Measurements from ENCODE around the gene CRYBB2.
"Not testable (repeated sequence)": the region's sequence is repeated elsewhere in the genome, so short reads cannot be mapped to it uniquely, and the experiment has no call there.

Gene CRYBB2

DNA sequence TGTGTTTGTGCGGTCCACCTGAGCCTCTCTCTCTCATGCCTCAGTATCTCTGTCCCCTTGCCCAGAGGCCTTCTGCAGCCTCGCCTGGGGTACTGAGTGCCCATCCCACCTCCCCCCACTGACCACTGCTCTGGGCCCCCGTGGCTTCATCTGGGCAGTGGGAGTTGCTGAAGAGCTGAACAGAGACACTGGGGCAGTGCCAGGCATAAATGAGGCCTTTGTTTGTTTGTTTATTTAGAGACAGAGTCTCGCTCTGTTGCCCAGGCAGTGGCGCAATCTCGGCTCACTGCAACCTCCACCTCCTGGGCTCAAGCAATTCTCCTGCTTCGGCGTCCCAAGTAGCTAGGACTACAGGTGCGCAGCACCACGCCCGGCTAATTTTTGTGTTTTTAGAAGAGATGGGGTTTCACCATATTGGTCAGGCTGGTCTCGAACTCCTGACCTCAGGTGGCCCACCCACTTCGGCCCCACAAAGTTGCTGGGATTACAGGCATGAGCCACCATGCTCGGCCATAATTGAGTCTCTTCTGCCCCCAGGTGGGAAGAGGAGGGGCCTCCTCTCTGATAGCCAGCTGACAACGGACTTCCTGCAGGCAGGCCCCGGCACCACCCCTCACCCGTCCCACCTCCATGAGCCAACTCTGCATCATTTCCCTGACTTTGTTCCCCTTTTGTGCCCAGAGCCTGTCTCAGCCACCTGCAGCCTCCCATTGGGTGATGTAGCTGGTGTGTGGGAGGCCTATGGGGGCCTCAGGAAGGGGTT, 10.5 kb upstream of the CRYBB2 start:
- no peaks in the 10 kb centered on the region for H3K36me3 ChIP-seq (ENCODE audit: control insufficient read depth, insufficient read depth, low read length)
- no peak overlapping the region for H3K4me3 ChIP-seq (ENCODE audit: extremely low read depth, insufficient read depth, low read length, poor library complexity, severe bottlenecking)
- H3K9me3 ChIP-seq (ENCODE audit: control insufficient read depth, low read length): peaks cover 5% of the 10 kb centered on the region
- no peak overlapping the region for H3K27ac ChIP-seq (ENCODE audit: low read depth, low read length, severe bottlenecking)
- H3K4me1 ChIP-seq (ENCODE audit: control insufficient read depth, insufficient read depth, low read length, poor library complexity, severe bottlenecking): no peaks in the 10 kb centered on the region
- 84 to 96% methylated on average over 8 to 11 of the region's 17 CpGs for WGBS, 2 experiments (ENCODE audit: insufficient coverage in 2 of 2)

DNA sequence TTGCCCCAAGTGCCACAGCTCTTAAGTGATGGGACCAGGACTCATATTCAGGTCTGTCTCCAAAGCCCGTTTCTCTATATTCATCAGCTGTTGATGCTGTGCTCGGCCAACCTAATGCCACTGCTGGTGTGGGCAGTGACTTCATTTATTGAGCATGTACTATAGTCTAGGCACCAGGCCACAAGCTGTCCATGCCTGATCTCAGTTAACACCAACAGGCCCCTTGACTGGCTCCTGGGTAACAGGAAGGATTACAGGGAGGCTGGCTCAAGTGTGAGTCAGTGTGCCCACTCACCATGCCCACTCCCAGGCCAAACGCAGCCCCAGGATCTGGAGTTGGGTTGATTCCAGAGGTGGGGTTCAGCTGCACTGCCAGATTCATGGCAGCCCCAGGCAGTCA, 8.6 kb upstream of the CRYBB2 start:
- Histone ChIP-seq H3K9me3 (ENCODE audit: control insufficient read depth, low read length) (peaks cover 5% of the 10 kb centered on the region), H3K27ac (ENCODE audit: low read depth, low read length, severe bottlenecking) (no peak overlapping the region), H3K4me1 (ENCODE audit: control insufficient read depth, insufficient read depth, low read length, poor library complexity, severe bottlenecking) (no peaks in the 10 kb centered on the region), H3K4me3 (ENCODE audit: extremely low read depth, insufficient read depth, low read length, poor library complexity, severe bottlenecking) (no peak overlapping the region), H3K36me3 (ENCODE audit: control insufficient read depth, insufficient read depth, low read length) (no peaks in the 10 kb centered on the region)
- WGBS, 2 experiments (ENCODE audit: insufficient coverage in 2 of 2): 93 to 100% methylated on average over 1 to 3 of the region's 3 CpGs

DNA sequence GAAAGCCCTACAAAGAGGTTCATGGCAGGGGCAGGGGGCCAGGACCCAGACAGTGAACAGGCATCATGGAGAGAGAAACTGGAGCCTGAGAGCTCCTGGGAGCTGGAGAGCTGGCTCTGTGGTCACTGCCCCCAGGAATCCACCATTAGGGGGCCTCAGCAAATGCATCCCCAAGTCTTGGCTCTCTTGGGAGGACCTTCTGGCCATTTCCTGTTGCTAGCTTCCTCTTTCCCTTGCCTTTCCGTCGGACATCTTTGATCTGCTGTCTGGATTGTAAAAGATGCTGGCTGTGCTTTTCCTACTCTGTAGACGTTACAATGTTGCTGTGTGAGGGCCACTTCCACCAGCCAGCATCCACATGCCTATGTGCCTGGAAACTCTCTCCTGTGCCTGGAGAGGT, 7.1 kb upstream of the CRYBB2 start:
- WGBS, 2 experiments (ENCODE audit: insufficient coverage in 2 of 2): no CpG with 5 or more reads among the region's 3 CpGs
- Histone ChIP-seq H3K4me1 (ENCODE audit: control insufficient read depth, insufficient read depth, low read length, poor library complexity, severe bottlenecking) (no peaks in the 10 kb centered on the region), H3K36me3 (ENCODE audit: control insufficient read depth, insufficient read depth, low read length) (no peaks in the 10 kb centered on the region), H3K27ac (ENCODE audit: low read depth, low read length, severe bottlenecking) (no peak overlapping the region), H3K9me3 (ENCODE audit: control insufficient read depth, low read length) (peaks cover 5% of the 10 kb centered on the region), H3K4me3 (ENCODE audit: extremely low read depth, insufficient read depth, low read length, poor library complexity, severe bottlenecking) (no peak overlapping the region)

DNA sequence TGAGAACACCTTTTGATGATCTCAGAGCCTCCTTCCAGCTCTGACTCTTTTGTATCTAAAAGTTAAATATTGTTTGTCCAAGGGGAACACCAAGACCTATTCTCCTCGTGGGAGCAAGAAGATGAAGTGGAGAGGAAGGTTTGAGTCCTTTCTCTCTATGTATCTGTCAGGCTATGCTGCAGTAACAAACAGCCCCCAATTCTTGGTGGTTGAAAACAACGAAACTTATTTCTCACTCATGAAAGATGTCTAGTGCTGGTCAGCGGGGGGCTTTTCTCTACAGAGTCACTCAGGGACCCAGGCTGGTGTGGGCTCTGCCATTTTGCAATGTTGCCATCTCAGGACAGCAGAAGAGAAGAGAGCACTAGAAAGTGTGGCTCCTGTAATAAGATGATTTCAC, 6.2 kb upstream of the CRYBB2 start:
- Histone ChIP-seq H3K9me3 (ENCODE audit: control insufficient read depth, low read length) (peaks cover 5% of the 10 kb centered on the region), H3K27ac (ENCODE audit: low read depth, low read length, severe bottlenecking) (no peak overlapping the region), H3K4me3 (ENCODE audit: extremely low read depth, insufficient read depth, low read length, poor library complexity, severe bottlenecking) (no peak overlapping the region), H3K36me3 (ENCODE audit: control insufficient read depth, insufficient read depth, low read length) (no peaks in the 10 kb centered on the region), H3K4me1 (ENCODE audit: control insufficient read depth, insufficient read depth, low read length, poor library complexity, severe bottlenecking) (no peaks in the 10 kb centered on the region)
- whole genome bisulfite sequencing, 2 experiments (ENCODE audit: insufficient coverage in 2 of 2): 61 to 71% methylated on average over 1 to 2 of the region's 3 CpGs

DNA sequence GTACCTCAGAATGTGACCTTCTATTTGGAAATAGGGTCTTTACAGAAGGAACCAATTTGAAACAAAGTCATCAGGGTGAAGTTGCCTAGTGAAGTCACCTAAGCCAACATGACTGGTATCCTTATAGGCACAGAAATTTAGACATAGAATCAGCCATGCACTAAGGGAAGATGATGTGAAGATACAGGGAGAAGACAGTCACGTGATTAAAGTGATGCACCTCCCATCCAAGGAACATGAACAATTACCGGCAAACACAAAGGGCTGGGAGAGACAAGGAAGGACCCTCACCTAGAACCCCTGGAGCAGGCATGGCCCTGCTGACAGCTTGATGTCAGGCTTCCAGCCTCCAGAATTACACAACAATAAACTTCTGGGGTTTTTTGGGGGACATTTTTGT, 3.2 kb upstream of the CRYBB2 start:
- Histone ChIP-seq H3K4me3 (ENCODE audit: extremely low read depth, insufficient read depth, low read length, poor library complexity, severe bottlenecking) (no peak overlapping the region), H3K9me3 (ENCODE audit: control insufficient read depth, low read length) (peaks cover 5% of the 10 kb centered on the region), H3K36me3 (ENCODE audit: control insufficient read depth, insufficient read depth, low read length) (no peaks in the 10 kb centered on the region), H3K4me1 (ENCODE audit: control insufficient read depth, insufficient read depth, low read length, poor library complexity, severe bottlenecking) (no peaks in the 10 kb centered on the region), H3K27ac (ENCODE audit: low read depth, low read length, severe bottlenecking) (no peak overlapping the region)
- no CpG with 5 or more reads among the region's 2 CpGs for WGBS, 2 experiments (ENCODE audit: insufficient coverage in 2 of 2)

DNA sequence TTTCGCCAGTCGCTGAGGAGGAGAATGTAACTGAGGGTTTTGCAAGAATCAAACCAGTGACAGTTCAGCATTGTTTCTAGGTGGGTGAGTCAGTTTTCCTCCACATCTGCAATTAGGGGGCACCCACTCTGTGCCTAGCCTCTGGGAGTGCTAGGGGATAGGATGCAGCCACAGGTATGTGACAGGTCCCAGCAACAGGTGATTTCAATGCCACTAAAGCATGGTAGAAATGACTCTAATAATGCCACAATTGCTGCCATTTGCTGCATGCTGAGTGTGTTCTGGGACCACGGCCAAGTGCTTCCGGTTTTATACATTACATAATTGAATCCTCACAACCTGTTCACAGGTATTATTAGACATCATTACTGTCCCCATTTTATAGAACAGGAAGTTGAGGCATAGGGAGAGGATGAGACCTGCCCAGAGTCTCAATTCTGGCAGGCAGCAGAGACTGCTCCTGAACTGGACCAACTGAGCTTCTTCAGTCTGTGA, 556 bp downstream of the CRYBB2 start:
- H3K27ac ChIP-seq (ENCODE audit: low read depth, low read length, severe bottlenecking): no peak overlapping the region
- 79% methylated on average over 2 of the region's 4 CpGs; no CpG with 5 or more reads in 1 of the 2 experiments for WGBS, 2 experiments (ENCODE audit: insufficient coverage in 2 of 2)
- H3K4me3 ChIP-seq (ENCODE audit: extremely low read depth, insufficient read depth, low read length, poor library complexity, severe bottlenecking): no peak overlapping the region
- H3K4me1 ChIP-seq (ENCODE audit: control insufficient read depth, insufficient read depth, low read length, poor library complexity, severe bottlenecking): no peaks in the 10 kb centered on the region
- H3K9me3 ChIP-seq (ENCODE audit: control insufficient read depth, low read length): no peaks in the 10 kb centered on the region
- H3K36me3 ChIP-seq (ENCODE audit: control insufficient read depth, insufficient read depth, low read length): no peaks in the 10 kb centered on the region

DNA sequence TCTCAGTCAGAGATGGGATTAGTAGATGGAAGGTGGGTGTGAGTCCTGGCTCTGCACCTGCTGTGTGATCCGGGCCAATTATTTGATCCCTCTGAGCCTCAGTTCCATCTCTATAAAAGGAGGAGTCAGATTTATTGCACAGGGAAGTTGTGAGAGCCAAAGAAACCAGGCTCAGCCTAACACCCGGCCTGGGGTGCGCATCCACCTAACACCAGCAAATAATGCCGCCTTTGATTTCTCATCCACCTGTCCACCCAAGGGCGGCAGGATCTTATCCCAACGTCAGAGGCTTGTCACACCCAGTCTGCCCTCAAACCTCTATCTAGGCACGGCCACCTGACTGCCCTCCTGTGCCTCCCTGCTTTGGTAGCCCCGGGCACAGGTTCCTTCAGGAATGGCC, 2.4 kb downstream of the CRYBB2 start:
- Histone ChIP-seq H3K9me3 (ENCODE audit: control insufficient read depth, low read length) (no peaks in the 10 kb centered on the region), H3K4me3 (ENCODE audit: extremely low read depth, insufficient read depth, low read length, poor library complexity, severe bottlenecking) (no peak overlapping the region), H3K27ac (ENCODE audit: low read depth, low read length, severe bottlenecking) (no peak overlapping the region), H3K36me3 (ENCODE audit: control insufficient read depth, insufficient read depth, low read length) (no peaks in the 10 kb centered on the region), H3K4me1 (ENCODE audit: control insufficient read depth, insufficient read depth, low read length, poor library complexity, severe bottlenecking) (no peaks in the 10 kb centered on the region)
- WGBS, 2 experiments (ENCODE audit: insufficient coverage in 2 of 2): 87 to 90% methylated on average over 5 to 7 of the region's 8 CpGs

DNA sequence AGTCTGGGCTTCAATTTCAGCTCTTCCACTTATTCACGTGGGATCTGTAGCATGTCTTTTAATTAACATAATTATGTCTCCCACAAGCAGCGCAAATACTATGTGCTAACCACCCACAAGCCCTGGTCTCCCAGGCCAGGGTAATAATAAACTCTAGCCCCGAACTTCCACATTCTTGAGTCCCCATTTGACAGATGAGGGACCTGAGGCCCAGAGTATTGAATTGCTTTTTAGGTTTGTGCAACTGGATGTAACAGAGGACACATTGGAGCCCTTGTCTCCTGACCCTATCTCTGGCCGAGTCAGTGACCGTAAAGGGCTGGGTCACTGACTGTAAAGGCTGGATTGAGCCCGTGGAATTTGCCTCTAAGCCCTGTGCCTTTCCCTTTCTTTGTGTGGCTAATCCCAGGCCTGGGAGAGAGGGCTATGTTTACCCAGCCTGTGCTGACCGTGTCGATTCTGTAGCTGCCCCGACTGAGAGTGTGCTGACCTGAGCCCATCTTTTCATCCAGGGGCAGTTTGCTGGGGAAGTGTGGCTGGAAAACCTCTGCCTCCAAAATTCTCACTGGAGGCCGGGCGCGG, 3.9 kb downstream of the CRYBB2 start:
- no peaks in the 10 kb centered on the region for H3K4me1 ChIP-seq (ENCODE audit: control insufficient read depth, insufficient read depth, low read length, poor library complexity, severe bottlenecking)
- no peaks in the 10 kb centered on the region for H3K36me3 ChIP-seq (ENCODE audit: control insufficient read depth, insufficient read depth, low read length)
- no peaks in the 10 kb centered on the region for H3K9me3 ChIP-seq (ENCODE audit: control insufficient read depth, low read length)
- H3K4me3 ChIP-seq (ENCODE audit: extremely low read depth, insufficient read depth, low read length, poor library complexity, severe bottlenecking): no peak overlapping the region
- 84 to 85% methylated on average over 5 to 9 of the region's 12 CpGs for WGBS, 2 experiments (ENCODE audit: insufficient coverage in 2 of 2)
- no peak overlapping the region for H3K27ac ChIP-seq (ENCODE audit: low read depth, low read length, severe bottlenecking)

DNA sequence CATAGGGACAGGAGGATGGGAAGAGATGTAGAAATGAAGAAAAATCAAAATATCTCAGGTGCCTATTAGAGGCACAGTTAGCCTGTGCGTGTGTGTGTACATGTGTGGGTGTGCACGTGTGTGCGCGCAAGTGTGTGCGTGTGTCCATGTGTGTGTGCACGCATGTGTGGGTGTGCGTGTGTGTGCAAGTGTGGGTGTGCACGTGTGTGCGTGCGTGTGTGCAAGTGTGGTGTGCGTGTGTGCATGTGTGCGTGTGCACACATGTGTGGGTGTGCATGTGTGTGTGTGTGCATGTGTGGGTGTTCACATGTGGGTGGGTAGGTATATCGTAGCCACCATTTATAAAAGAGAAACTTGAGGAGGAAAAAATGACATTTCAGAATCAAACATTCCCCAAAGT, 9.4 kb downstream of the CRYBB2 start:
- Histone ChIP-seq H3K36me3 (ENCODE audit: control insufficient read depth, insufficient read depth, low read length) (no peaks in the 10 kb centered on the region), H3K27ac (ENCODE audit: low read depth, low read length, severe bottlenecking) (no peak overlapping the region), H3K4me1 (ENCODE audit: control insufficient read depth, insufficient read depth, low read length, poor library complexity, severe bottlenecking) (no peaks in the 10 kb centered on the region), H3K4me3 (ENCODE audit: extremely low read depth, insufficient read depth, low read length, poor library complexity, severe bottlenecking) (no peak overlapping the region), H3K9me3 (ENCODE audit: control insufficient read depth, low read length) (no peaks in the 10 kb centered on the region)
- WGBS, 2 experiments (ENCODE audit: insufficient coverage in 2 of 2): 91 to 92% methylated on average over 9 to 12 of the region's 13 CpGs

DNA sequence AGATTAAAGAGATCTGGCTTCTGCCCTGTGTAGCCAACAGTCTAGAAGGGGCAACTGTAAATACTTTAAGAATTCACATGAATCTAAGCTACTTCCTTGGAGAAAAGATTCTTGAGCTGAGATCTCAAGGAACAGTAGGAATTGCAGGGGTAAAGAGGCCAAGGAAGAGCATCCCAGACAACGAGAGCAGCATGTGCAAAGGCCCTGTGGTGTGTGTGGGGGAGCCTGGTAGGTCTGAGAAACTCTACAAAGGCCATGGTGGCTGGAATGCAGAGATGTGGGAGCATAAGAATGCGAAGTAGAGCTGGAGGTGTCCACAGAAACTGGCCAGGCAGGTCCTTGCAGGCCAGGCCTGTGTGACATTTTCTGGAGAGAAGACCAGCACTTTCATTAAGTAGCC, 11.3 kb downstream of the CRYBB2 start:
- H3K36me3 ChIP-seq (ENCODE audit: control insufficient read depth, insufficient read depth, low read length); H3K4me3 ChIP-seq (ENCODE audit: extremely low read depth, insufficient read depth, low read length, poor library complexity, severe bottlenecking); H3K4me1 ChIP-seq (ENCODE audit: control insufficient read depth, insufficient read depth, low read length, poor library complexity, severe bottlenecking); H3K27ac ChIP-seq (ENCODE audit: low read depth, low read length, severe bottlenecking); H3K9me3 ChIP-seq (ENCODE audit: control insufficient read depth, low read length): not testable (repeated sequence)
- 96 to 100% methylated on average over 1 to 2 of the region's 2 CpGs for WGBS, 2 experiments (ENCODE audit: insufficient coverage in 2 of 2)

DNA sequence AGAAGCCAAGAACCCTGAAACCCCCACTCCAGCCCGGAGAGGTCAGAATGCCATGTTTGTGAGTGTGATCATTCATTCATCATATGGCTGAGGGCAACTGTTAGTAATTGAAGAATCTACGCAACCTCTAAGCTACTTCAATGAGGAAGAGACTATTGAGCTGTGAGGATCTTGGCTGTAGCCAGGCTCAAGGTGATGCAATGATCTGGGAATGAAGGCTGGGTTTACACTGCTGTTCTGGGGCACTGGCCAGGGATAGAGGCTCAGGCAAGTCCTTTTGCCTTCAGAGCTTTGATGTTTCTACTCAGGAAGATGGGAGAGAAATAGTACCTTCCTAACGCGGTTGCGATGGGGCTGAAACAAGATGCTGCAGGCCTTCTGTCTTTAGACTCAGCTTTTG, 12.9 kb downstream of the CRYBB2 start:
- H3K9me3 ChIP-seq (ENCODE audit: control insufficient read depth, low read length): no peaks in the 10 kb centered on the region
- no peaks in the 10 kb centered on the region for H3K36me3 ChIP-seq (ENCODE audit: control insufficient read depth, insufficient read depth, low read length)
- H3K4me1 ChIP-seq (ENCODE audit: control insufficient read depth, insufficient read depth, low read length, poor library complexity, severe bottlenecking): no peaks in the 10 kb centered on the region
- H3K27ac ChIP-seq (ENCODE audit: low read depth, low read length, severe bottlenecking): no peak overlapping the region
- no peak overlapping the region for H3K4me3 ChIP-seq (ENCODE audit: extremely low read depth, insufficient read depth, low read length, poor library complexity, severe bottlenecking)
- 88 to 94% methylated on average over 4 to 5 of the region's 5 CpGs for WGBS, 2 experiments (ENCODE audit: insufficient coverage in 2 of 2)
